ENCODE measurements around the gene MCUR1.

DNA sequence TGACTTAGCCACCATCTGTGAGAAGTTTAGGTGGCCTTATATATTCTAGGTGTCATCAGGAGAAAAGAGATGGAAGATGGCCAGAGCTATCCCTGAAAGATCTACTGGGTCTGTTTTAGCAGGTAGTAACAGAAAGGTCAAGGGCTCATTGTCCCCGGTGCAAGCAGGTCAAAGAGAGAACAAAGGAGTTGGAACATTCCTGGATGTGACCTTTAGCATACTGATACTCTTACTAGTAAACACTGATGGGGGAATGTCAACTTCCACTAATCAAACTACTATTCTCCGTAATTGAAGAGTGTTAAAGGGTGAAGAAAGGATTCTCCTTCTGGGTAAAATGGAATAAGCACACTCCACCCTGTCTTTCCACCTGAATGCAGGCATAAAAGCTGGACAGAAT lies 4.0 kb upstream of the MCUR1 start:
- TF ChIP-seq ELF4 (IDR thresholded peaks at IDR 0.05) (no peak), ZNF384 (IDR thresholded peaks at IDR 0.05) (no peak), CTBP1 (IDR thresholded peaks at IDR 0.05; ENCODE audit: borderline replicate concordance) (no peak), SUZ12 (IDR thresholded peaks at IDR 0.05) (no peak), FOXA1 (IDR thresholded peaks at IDR 0.05) (no peak)
